Anterior cingulate cortex (tissue), 58 donors: ENCODE measurements around the gene TATDN2.
A peak's percentile ranks its signal among the peaks of the same experiment; 100 is the strongest.

Source experiments
- DNase-seq, 58 donors: peaks; one replicate each; lab custom pipeline; 2025; lab: John Stamatoyannopoulos, UW

The TATDN2 gene

GRCh38 chr3:10234526-10235230 is 13.6 kb upstream of the TATDN2 start:
- no peak for DNase-seq

DNA sequence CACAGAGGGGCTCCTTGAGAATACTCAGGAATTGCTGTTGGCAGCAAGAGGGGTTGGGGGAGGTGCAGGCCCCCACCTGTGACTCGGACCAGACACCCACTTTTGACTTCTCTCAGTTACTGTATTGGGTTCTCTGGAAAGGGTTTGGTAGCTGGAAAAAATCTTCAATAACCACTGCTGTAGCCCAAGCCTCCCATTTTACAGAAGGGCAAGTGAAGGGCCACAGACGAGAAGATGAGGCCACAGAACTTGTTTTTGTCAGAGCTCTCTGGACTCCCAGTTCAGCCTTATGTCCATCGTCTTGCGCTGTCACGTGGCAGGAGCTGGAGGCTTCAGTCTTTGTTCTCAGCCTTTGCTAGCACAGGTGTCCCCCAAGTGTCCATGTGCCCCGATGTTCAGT is 12.7 kb upstream of the TATDN2 start:
- DNase-seq, result no peak

GRCh38 chr3:10238345-10239183 is 9.7 kb upstream of the TATDN2 start:
- no peak for DNase-seq

GRCh38 chr3:10240799-10241198 is 7.5 kb upstream of the TATDN2 start:
- DNase-seq, result no peak

DNA sequence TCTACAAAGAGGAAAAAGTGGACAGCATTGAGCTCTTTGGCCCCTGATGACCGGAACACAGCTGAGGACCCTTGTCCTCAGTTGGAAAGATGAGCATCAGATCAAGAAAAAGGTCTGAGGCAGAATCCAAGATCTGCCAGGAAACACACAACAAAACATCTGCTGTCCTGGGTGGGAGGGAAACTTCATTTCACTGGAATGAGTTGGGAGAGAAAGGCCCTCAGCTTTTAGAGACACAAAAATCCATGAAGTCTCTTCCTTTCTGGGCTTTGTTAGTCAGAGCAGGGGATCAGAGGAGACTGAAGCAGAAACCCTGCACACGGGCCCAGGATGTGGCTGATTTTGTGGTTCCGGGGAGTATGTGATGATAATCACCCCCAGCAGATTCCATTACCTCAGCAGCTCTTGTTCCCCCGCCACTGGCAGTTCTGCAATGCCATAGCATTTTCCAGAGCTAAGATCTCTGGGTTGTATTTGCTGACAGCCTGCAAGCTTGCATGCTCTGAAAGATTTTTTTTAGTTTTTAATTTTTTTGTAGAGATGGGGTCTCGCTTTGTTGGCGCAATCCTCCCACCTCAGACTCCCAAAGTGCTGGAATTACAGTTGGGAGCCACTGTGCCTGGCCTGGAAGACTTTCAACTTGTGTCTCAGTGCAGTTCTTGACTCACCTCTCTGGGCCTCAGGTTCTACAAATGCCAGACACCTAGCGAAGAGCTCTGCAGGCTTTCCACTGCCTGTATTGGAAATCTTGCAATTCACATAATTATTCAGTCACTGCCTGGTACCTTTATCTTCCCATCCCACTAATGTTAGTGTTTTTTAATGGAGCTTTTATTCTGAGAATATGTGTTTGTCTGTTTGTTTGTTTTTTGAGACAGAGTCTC is 5.8 kb upstream of the TATDN2 start:
- DNase-seq, result no peak

DNA sequence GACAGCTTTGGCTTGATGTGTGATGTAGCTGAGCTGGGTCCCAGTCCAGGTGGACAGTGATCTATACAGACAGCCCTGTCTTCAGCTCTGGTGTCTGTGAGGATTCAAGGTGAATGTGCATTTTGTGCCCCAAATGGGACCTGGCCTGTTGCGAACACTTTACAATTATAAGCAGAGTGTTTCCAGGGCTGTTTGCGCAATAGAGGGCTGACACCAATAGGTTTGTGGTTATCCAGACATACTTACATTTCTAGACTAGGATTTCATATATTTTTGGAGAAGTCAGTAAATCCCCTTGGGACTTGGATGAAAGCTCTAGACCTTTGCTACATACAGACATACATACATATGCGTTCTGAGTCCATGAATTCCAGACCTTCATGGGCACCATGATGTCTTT is 4.2 kb upstream of the TATDN2 start:
- DNase-seq, result no peak

- no peak for DNase-seq
These were observed 3.1 kb upstream of the TATDN2 start for GRCh38 chr3:10245081-10245712.

GRCh38 chr3:10247679-10248183 is 528 bp upstream of the TATDN2 start:
- DNase-seq, result peak in 1 of 58 donors; percentile 10

- DNase-seq, result peak in 9 of 58 donors; percentile 5 to 44 (median 10)
These were observed 907 bp downstream of the TATDN2 start for GRCh38 chr3:10248984-10249748.

DNA sequence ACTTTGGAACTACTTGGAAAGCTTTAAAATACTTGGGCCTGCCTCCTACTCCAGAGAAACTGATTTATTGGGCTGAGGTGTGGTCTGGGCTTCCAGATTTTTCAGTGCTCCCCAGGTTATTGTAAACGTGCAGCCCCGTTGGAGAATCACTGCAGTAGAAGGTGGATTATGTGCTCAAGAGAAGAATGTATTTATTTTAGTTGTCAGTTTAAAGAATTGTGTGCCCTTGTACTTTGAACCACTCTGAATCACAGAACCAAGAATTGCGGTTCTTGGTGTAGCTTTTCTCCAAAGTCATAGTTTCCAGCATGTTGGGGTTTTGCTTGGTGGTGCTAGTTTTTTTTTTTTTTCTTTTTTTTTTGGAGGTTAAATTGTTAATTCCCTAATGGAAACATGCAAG is 1.6 kb downstream of the TATDN2 start:
- no peak for DNase-seq

DNA sequence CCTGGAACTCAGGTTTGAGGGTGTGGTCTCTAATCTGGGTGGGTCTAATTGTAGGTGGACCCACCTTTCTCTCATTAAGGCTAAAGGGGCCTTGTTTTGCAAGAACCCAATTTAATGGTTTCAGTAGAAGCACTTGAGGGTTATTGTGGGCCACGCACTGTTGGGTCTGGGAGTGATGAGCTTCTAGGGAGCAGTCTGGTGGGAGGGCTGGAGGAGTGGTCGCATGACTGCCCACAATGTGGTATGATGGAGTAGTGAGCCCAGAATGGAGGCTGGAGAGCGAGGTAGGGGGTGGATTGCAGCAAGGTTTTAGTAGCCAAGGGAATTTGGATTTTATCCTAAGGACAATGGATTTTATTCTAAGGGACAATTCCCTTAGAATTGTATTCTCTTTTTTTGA is 2.7 kb downstream of the TATDN2 start:
- no peak for DNase-seq

DNA sequence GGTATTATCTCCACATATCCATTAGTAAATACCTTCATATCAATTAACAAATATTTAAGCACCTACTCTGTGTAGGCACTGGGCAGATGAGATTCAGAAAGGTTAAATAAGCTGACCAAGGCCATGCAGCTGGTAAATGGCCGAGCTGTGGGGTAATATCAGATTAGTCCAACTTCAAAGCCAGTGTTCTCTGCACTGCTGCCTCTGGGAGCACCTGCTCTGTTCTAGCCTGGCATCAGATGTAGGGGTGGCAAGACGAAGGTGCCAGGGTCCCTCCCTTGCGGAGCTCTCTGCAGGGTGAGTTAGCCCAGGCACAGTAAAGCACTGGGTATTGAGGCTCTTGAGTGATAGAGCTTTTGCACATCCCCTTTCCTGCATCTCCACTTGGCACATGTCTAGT is 5.5 kb downstream of the TATDN2 start:
- no peak for DNase-seq

GRCh38 chr3:10255835-10256234 is 7.6 kb downstream of the TATDN2 start:
- DNase-seq, result no peak

DNA sequence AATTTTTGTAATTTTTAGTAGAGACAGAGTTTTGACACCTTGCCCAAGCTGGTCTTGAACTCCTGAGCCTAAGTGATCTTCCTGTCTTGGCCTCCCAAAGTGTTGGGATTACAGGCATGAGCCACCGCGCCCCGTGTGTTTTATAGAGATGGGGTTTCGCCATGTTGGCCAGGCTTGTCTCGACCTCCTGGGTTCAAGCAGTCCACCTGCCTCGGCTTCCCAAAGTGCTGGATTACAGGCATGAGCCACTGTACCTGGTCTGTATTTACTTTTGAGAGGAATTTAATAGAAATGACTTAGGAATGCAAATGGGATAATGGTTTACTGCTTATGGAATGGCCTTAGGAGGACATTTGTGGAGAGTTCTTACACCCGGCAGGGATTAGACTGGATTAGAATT is 10.8 kb downstream of the TATDN2 start:
- no peak for DNase-seq

GRCh38 chr3:10259798-10260197 is 11.5 kb downstream of the TATDN2 start:
- no peak for DNase-seq

DNA sequence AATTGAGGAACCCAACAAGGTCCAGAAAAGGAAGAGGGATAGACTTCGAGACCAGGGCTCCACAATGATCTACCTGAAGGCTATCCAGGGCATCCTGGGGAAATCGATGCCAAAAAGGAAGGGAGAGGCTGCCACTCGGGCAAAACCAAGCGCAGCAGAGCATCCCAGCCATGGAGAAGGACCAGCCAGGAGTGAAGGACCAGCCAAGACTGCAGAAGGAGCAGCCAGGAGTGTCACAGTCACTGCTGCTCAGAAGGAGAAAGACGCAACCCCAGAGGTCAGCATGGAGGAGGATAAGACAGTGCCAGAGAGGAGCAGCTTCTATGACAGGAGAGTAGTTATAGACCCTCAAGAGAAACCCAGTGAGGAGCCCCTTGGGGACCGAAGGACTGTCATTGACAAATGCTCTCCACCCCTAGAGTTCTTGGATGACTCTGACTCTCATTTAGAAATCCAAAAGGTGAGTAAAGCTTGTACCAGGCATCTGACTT is 12.0 kb downstream of the TATDN2 start:
- DNase-seq, result no peak

DNA sequence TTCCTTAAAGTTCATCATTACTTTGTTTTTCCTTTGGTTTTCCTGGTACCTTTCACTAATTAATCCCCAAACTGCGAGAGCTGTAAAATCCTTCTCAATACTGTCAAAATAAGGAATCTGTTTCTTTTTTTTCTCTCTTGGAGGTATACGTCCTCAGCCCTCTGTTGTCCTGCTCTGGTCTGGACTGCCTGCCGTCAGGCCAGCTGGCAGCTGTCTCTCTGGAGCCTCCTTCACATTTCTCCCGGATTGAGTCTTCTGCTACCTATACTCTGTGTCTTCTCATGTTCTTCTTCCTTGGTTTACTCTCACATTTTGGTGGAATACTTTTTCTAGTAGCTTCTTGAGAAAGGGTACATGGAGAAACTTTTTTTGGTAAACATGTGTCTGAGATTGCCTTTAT is 13.8 kb downstream of the TATDN2 start:
- DNase-seq, result no peak

- DNase-seq, result no peak
These were observed 15.5 kb downstream of the TATDN2 start for GRCh38 chr3:10263646-10264363.

DNA sequence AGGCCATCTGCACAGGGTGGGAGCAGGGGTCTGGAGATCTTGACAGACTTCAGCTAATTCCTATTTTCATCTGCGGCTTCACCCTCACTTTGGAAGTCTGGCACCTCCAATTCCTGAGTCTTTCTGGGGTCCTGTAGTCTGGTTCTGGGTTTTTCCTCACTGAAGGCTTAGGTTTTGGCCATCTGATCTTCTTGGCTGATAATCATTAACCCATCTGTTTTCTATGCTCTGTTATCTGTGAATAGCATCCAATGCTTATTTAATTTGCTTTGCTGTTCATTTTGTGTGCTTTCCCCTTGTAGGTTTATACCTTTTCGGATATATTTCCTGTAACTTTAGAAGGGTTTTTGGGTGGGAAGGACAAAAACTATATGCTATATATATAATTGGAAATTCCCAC is 17.6 kb downstream of the TATDN2 start:
- DNase-seq, result no peak
